OCI-M2 (cell line): ENCODE measurements around the gene SYT1.

Experiments used
- DNase-seq: peaks from one replicate; lab custom pipeline; 2025; ENCODE audit not compliant: unreplicated experiment; lab: John Stamatoyannopoulos, UW

SYT1 gene

GRCh38 chr12:79381248-79382208 lies 517.0 kb downstream of the SYT1 start:
- DNase-seq, result no peak

GRCh38 chr12:79384551-79384950 lies 520.0 kb downstream of the SYT1 start:
- no peak for DNase-seq

GRCh38 chr12:79388011-79388410 lies 523.4 kb downstream of the SYT1 start:
- DNase-seq, result no peak

GRCh38 chr12:79393842-79394241 lies 529.3 kb downstream of the SYT1 start:
- no peak for DNase-seq

- no peak for DNase-seq
Measured at GRCh38 chr12:79397609-79398008, 533.0 kb downstream of the SYT1 start.

GRCh38 chr12:79400481-79400880 lies 535.9 kb downstream of the SYT1 start:
- DNase-seq, result no peak

- no peak for DNase-seq
Measured at GRCh38 chr12:79402606-79403005, 538.0 kb downstream of the SYT1 start.

- DNase-seq, result no peak
Measured at GRCh38 chr12:79406993-79407392, 542.4 kb downstream of the SYT1 start.

- peak; percentile 31 for DNase-seq
Measured at GRCh38 chr12:79407671-79408622, 543.4 kb downstream of the SYT1 start.

- DNase-seq, result no peak
Measured at GRCh38 chr12:79408689-79409088, 544.1 kb downstream of the SYT1 start.

GRCh38 chr12:79409562-79409961 lies 545.0 kb downstream of the SYT1 start:
- no peak for DNase-seq

- DNase-seq, result no peak
Measured at GRCh38 chr12:79411791-79412190, 547.2 kb downstream of the SYT1 start.

GRCh38 chr12:79413796-79414195 lies 549.2 kb downstream of the SYT1 start:
- no peak for DNase-seq

GRCh38 chr12:79414252-79414651 lies 549.7 kb downstream of the SYT1 start:
- DNase-seq, result no peak

GRCh38 chr12:79415321-79415720 lies 550.7 kb downstream of the SYT1 start:
- DNase-seq, result no peak

GRCh38 chr12:79415746-79416435 lies 551.3 kb downstream of the SYT1 start:
- no peak for DNase-seq

GRCh38 chr12:79420146-79420618 lies 555.6 kb downstream of the SYT1 start:
- no peak for DNase-seq

- no peak for DNase-seq
Measured at GRCh38 chr12:79421236-79421740, 556.7 kb downstream of the SYT1 start.

GRCh38 chr12:79422060-79422812 lies 557.7 kb downstream of the SYT1 start:
- DNase-seq, result no peak

- no peak for DNase-seq
Measured at GRCh38 chr12:79423560-79423959, 559.0 kb downstream of the SYT1 start.
